Coronary artery (tissue), 2 donors: ENCODE data around the gene EFCAB3.
"Not testable (repeated sequence)": the region's sequence is repeated elsewhere in the genome, so short reads cannot be mapped to it uniquely, and the experiment has no call there.

Experiments
- DNase-seq: peaks from one replicate; pipeline ENCODE4 v3.0.0-alpha.2; 2017; ENCODE audit warnings: low spot score
- H3K27ac ChIP-seq, 2 donors: fragments of 200-600 bp; sonication (generic); one replicate each; pipeline ENCODE4 v1.5.1; 2016 to 2019
- H3K4me3 ChIP-seq: fragments of 200-600 bp; sonication (generic); 2 replicates; pipeline ENCODE4 v1.5.1; 2016; ENCODE audit warnings: mild to moderate bottlenecking, moderate library complexity
- TF ChIP-seq, protein P1 (sequence below): fragments of 200-600 bp; sonication (generic); IDR thresholded peaks from one replicate; pipeline ENCODE4 v1.5.1; 2019; ENCODE audit warnings: antibody characterized with exemption

The EFCAB3 gene

DNA sequence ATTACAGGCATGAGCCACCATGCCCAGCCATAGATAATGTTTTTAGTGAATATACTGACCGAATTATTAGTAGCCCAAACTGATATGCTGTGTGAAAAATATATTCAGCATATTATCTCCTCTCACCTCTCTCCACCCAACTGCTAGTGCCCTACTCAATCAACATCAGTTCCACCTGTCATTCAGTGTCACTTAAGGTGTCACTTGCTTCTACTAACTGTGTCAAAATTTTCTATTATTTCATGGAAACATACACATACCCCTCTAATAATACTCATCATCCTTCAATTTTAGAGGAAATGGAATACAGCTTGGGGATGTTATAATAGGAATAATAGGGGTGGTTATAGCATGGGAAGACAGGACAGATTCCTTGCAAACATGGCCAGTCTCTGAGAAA lies 12.6 kb downstream of the EFCAB3 start:
- TF ChIP-seq, protein P1, sequence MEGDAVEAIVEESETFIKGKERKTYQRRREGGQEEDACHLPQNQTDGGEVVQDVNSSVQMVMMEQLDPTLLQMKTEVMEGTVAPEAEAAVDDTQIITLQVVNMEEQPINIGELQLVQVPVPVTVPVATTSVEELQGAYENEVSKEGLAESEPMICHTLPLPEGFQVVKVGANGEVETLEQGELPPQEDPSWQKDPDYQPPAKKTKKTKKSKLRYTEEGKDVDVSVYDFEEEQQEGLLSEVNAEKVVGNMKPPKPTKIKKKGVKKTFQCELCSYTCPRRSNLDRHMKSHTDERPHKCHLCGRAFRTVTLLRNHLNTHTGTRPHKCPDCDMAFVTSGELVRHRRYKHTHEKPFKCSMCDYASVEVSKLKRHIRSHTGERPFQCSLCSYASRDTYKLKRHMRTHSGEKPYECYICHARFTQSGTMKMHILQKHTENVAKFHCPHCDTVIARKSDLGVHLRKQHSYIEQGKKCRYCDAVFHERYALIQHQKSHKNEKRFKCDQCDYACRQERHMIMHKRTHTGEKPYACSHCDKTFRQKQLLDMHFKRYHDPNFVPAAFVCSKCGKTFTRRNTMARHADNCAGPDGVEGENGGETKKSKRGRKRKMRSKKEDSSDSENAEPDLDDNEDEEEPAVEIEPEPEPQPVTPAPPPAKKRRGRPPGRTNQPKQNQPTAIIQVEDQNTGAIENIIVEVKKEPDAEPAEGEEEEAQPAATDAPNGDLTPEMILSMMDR = no peak
- DNase-seq = no peak
- no peak overlapping the region for H3K27ac ChIP-seq
- no peak overlapping the region for H3K4me3 ChIP-seq

DNA sequence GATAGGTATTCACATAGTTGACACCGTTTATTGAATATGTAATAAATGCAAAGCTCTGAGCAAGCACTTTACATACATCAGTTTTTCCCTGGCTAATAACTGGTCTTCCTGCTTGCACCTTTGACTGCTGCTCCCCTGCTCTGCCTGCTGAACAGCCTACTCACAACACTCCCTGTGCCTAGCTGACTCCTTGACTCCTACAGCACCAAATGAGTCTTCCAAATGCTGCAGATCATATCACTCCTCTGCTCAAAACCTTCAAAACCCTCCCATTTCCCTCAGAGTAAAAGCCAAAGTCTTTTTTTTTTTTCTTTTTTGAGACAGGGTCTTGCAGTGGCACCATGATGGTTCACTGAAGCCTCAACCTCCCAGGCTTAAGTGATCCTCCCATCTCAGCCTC lies 18.5 kb downstream of the EFCAB3 start:
- DNase-seq = no peak
- no peak overlapping the region for H3K4me3 ChIP-seq
- TF ChIP-seq, protein P1 = no peak
- H3K27ac ChIP-seq = no peak overlapping the region

DNA sequence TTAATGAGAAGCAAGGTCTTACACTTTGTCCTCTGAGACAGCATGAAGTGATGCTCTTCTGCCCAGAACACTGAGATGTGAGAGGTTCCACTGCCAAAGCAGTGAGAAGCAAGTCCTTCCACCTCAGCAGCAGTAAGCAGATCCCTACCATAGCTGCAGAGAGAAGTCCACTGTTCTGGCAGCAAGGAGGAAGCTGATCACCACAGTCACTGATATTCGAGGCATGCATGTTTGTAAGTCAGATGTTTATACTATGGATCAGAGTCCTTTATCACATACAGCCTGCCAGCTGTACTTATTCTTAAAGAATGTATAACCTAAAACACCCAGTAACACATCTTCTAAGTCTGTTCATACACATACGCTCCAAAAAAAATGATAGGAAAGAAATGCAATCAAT lies 25.1 kb downstream of the EFCAB3 start:
- no peak for DNase-seq
- H3K27ac ChIP-seq = no peak overlapping the region
- no peak overlapping the region for H3K4me3 ChIP-seq
- TF ChIP-seq, protein P1 = no peak

DNA sequence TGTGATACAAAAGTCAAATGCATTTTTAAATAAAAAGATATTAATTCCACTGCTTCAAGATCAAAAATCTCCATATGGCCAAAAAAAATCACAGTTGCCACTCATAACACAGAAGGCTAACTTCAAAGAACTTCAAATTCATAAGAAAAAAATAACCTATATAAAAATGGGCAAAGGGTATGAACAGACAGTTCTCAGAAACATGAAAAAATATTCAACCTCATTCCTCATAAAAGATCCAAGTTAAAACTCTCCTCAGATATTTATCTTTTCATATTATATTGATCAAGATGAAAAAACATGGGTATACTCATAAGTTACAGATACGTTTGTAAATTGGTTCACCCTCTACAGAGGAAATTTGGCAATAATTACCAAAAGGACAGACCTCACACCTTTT lies 32.7 kb downstream of the EFCAB3 start:
- DNase-seq, H3K27ac ChIP-seq, H3K4me3 ChIP-seq: not testable (repeated sequence)

DNA sequence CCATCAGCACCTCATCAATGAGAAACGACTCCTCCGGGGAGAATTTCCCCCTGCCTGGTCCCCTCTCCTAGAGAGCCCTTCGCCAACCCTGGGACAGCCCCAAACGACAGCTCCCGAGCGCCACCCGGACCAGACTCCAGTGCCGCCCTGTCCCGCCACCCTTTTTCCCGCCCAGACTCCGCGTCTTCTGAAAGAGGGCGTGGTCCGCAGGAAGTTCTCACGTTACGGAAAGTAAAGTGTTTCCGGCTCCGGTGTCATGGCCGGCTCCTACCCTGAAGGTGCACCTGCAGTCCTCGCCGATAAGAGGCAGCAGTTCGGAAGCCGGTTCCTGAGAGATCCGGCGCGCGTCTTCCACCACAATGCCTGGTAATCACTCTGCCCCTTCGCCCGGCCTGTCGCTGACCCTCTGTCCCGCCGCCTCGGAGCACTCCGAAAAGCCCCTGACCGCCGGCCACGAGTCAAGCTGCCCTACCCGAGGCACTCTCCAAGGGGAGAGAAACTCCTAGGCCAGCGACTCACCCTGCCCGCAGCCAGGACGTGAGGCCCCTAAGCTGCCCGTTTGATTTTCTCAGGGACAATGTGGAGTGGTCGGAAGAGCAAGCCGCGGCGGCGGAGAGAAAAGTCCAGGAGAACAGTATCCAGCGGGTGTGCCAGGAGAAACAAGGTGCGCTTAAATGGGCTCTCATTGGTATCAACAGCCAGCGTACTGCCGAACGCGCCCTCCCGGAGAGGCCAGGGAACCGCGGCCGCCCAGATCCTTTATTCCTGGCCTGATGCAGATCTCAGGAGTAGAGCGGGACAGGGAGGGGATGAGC lies 43.5 kb downstream of the EFCAB3 start, which contains the start of gene METTL2A:
Gene METTL2A (plus strand): TSS at position 251 of the 815 bp plus-strand sequence. CDS start 6 bp downstream, at position 257.
- peak within 1 kb of the TSS; percentile 82 for H3K4me3 ChIP-seq
- peak within 1 kb of the TSS in 1 of 2 donors; percentile 82 for H3K27ac ChIP-seq

DNA sequence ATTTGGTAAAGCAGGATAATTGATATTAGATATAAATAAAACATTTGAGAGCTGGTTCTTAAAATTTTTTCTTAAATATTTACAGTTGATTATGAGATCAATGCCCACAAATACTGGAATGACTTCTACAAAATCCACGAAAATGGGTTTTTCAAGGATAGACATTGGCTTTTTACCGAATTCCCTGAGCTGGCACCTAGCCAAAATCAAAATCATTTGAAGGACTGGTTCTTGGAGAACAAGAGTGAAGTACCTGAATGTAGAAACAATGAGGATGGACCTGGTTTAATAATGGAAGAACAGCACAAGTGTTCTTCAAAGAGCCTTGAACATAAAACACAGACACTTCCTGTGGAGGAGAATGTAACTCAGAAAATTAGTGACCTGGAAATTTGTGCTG lies 45.9 kb downstream of the EFCAB3 start:
- not testable (repeated sequence) for H3K4me3 ChIP-seq, H3K27ac ChIP-seq, DNase-seq

More for the DNA sequence above, 43.5 kb downstream of the EFCAB3 start, which contains the start of gene METTL2A:
- peak; percentile 85 for DNase-seq

DNA sequence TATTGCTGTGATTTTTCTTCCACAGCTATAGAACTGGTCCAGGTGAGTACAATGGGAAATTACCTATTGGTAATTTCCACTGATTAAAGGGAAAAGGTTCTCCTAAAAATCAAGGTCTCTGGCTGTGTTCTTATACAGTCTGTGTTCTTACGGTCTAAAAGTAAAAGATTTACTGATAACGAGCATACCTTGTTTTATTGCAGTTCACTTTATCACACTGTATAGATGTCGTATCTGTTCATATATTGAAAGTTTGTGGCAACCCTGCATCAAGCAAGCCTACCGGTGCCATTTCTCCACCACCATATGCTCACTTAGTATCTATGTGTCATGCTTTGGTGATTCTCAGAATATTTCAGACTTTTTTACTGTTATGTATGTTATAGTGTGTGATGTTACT lies 54.9 kb downstream of the EFCAB3 start:
- not testable (repeated sequence) for H3K4me3 ChIP-seq, DNase-seq

DNA sequence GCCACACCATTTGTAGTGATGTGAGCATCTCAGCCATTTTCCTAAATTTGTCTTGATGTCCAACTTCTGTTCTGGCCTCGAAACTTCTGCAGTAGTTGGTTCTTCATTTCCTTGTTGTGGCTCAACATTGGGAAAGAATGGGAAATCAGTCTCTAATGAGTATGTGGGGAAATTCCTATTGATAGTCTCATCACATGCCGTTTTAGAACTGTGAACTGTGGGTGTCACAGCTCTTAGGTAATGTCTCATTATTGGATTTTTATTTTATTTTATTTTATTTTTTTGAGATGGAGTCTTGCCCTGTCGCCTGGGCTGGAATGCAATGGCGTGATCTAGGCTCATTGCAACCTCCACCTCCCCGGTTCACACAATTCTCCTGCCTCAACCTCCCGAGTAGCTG lies 60.8 kb downstream of the EFCAB3 start:
- not testable (repeated sequence) for H3K4me3 ChIP-seq, H3K27ac ChIP-seq

More for the DNA sequence above, 54.9 kb downstream of the EFCAB3 start:
- H3K27ac ChIP-seq = not testable (repeated sequence)

DNA sequence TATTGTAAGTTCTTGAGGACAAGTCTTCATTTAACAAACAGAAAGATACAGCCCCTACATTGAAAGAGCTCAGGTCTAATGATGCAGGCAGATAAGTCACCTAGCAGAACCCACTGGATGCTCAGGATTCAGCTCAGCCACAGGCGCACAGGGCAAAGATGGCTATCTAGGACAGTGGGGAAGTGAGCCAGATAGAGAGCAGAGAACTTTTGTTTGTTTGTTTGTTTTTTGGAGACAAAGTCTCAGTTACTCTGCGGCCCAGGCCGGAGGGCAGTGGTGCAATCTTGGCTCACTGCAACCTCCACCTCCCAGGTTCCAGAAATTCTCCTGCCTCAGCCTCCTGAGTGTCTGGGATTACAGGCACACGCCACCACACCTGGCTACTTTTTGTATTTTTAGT lies 63.7 kb downstream of the EFCAB3 start:
- Histone ChIP-seq H3K4me3 (no peak overlapping the region), H3K27ac (no peak overlapping the region)
- TF ChIP-seq, protein P1 = no peak
- DNase-seq = no peak

More for the DNA sequence above, 60.8 kb downstream of the EFCAB3 start:
- not testable (repeated sequence) for DNase-seq

DNA sequence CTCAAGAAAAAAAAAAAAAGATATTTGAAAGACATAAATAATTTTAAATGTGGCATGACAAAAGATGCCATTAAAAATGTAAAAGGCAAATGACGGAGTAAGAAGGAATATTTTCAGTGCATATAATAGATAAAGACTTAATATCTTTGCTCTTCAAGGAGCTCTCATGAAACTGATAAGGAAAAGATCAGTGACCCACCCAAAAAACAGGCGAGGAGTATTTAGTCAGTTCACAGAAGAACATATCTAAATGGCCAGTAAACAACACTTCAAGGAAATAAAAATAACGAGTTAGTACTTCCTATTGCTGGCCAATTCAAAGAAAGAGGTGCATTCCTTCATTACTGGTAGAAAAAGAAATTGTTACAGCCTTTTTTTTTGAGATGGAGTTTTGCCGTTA lies 65.4 kb downstream of the EFCAB3 start:
- not testable (repeated sequence) for H3K27ac ChIP-seq, DNase-seq, H3K4me3 ChIP-seq

DNA sequence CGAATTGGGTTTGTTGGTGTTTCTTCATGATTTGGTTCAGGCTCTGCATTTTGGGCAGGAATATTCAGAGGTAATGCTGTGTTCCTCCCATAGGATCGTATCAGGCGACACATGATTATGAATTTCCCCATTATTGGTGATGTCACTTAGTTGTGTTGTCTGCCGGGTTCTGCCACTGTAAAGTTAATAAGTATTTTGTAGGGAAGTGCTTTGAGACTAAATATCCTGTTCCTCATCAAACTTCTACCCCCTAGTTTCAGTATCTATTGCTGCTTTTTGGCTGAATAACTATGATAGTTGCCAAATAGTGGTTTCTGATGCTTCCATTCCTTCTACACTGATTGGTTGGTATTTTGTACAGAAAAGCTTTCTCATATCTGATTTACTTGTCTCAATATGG lies 71.8 kb downstream of the EFCAB3 start:
- H3K27ac ChIP-seq, DNase-seq, H3K4me3 ChIP-seq: not testable (repeated sequence)

DNA sequence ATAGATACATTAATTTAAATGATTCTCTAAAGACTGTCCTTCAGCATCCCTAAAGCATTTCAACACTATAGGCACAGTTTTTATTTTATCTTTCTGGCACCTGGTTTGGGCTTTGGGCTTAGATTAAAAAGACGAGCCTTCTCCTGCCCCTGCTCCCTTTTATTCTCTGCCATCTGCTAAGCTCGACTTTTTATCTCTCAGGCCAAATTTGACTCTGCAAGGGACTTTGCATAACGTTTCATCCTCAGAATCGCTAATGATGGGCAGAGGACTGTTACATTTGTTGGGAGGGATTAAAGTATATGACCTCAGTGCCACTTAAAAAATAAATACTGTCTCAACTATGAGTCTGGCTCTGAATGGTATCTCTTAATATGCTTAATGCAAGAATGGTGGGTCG lies 72.7 kb downstream of the EFCAB3 start:
- H3K4me3 ChIP-seq, DNase-seq, H3K27ac ChIP-seq: not testable (repeated sequence)

DNA sequence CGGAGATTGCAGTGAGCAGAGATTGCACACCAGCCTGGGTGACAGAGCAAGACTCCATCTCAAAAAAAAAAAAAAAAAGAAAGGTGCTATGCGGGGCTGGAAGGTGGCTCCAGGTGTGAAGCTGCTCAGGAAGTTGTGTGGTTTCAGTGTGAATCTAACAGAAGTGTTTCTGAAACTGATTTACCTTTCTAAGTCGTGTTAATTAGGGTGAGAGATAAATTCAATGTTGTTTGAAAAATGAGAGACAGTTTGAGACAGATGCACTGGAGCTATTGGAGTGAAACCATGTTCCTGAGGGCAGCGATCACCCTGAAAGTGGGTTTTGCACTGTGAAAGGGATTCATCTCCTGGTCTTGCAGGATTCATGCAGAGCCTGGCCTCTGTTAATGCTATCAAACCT lies 73.3 kb downstream of the EFCAB3 start:
- not testable (repeated sequence) for H3K4me3 ChIP-seq, DNase-seq, H3K27ac ChIP-seq

DNA sequence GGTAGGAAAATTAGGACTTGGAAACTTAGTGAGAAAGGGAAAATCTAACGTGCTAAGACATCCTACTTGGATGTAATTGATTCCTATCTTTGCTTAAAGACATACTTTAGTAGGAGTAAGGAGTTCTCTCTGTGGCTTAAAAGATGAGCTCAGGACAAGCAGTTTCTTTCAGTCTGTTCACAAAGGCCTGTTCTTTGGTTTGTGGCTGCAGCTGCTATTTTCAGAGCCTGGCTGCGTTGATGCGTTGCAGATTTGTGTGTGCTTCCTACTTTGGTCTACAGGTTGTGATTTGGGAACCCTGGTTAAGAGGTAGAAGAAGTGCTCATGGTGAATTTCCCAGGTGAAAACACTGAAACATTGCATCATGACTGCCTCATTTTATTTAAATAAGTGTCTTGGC lies 73.8 kb downstream of the EFCAB3 start:
- H3K27ac ChIP-seq, DNase-seq, H3K4me3 ChIP-seq: not testable (repeated sequence)
